Skin of body (tissue), 2 donors: ENCODE results near the gene RHBDD1. TPM values are rescaled to one million over a fixed set of nuclear protein-coding genes. Genes with fewer than 3 reads are reported as not detected.

ENCODE experiments used
- DNase-seq: peaks from one replicate; lab custom pipeline; 2025; lab: John Stamatoyannopoulos, UW
- total RNA-seq: library from RNA; depleted of rRNA; stranded (reverse); fragments of >200 nt; gene quantifications from one replicate; pipeline ENCODE4 v1.2.3, GENCODE V29; 2014

RHBDD1 gene
- 38.3 TPM for total RNA-seq

GRCh38 chr2:226835796-226836547 lies at the start of gene RHBDD1:
Gene RHBDD1, plus strand, starts transcription at chr2:226836054. Its CDS starts 28,640 bp downstream, at chr2:226864694.
- peak; percentile 93 for DNase-seq

- no peak for DNase-seq
Observed at GRCh38 chr2:226788064-226788463, 47.8 kb upstream of the RHBDD1 start.

GRCh38 chr2:226788881-226789490 lies 46.9 kb upstream of the RHBDD1 start:
- no peak for DNase-seq

GRCh38 chr2:226790011-226790410 lies 45.8 kb upstream of the RHBDD1 start:
- DNase-seq: no peak

- DNase-seq: no peak
Observed at GRCh38 chr2:226790431-226790830, 45.4 kb upstream of the RHBDD1 start.

GRCh38 chr2:226791056-226791486 lies 44.8 kb upstream of the RHBDD1 start:
- DNase-seq: peak; percentile 67

- peak; percentile 67 for DNase-seq
Observed at GRCh38 chr2:226791487-226792081, 44.3 kb upstream of the RHBDD1 start.

- DNase-seq: no peak
Observed at GRCh38 chr2:226792155-226792881, 43.5 kb upstream of the RHBDD1 start.

GRCh38 chr2:226793646-226794045 lies 42.2 kb upstream of the RHBDD1 start:
- DNase-seq: no peak

- no peak for DNase-seq
Observed at GRCh38 chr2:226794196-226794661, 41.6 kb upstream of the RHBDD1 start.

- no peak for DNase-seq
Observed at GRCh38 chr2:226794751-226795171, 41.1 kb upstream of the RHBDD1 start.

- DNase-seq: no peak
Observed at GRCh38 chr2:226795281-226796011, 40.4 kb upstream of the RHBDD1 start.

- no peak for DNase-seq
Observed at GRCh38 chr2:226796012-226796839, 39.6 kb upstream of the RHBDD1 start.

- DNase-seq: no peak
Observed at GRCh38 chr2:226796840-226797288, 39.0 kb upstream of the RHBDD1 start.

GRCh38 chr2:226797289-226797988 lies 38.4 kb upstream of the RHBDD1 start:
- DNase-seq: no peak

GRCh38 chr2:226797989-226798421 lies 37.8 kb upstream of the RHBDD1 start:
- DNase-seq: no peak

GRCh38 chr2:226798422-226799210 lies 37.2 kb upstream of the RHBDD1 start:
- DNase-seq: no peak

- peak; percentile 79 for DNase-seq
Observed at GRCh38 chr2:226799211-226799975, 36.5 kb upstream of the RHBDD1 start, which contains the start of gene IRS1. Gene IRS1, minus strand, starts transcription at chr2:226799820. Its CDS starts 1,082 bp downstream, at chr2:226798738.
